Esophagus squamous epithelium (tissue), 4 donors: ENCODE data around the gene KIF6.

Experiments used
- CTCF ChIP-seq, 6 experiments: fragments of 450-650 bp in 4 of 6; fragments of 200-600 bp in 2 of 6; sonication (generic) in 2 of 6; IDR thresholded peaks; one replicate each; pipeline ENCODE4 v1.5.1; 2016 to 2019; ENCODE audit warnings: antibody characterized with exemption in 6 of 6, mild to moderate bottlenecking in 4 of 6, moderate library complexity in 4 of 6
- POLR2A ChIP-seq, 4 donors: fragments of 450-650 bp; IDR thresholded peaks; one replicate each; pipeline ENCODE4 v1.6.1; 2017; ENCODE audit warnings: antibody characterized with exemption in 4 of 4, mild to moderate bottlenecking in 4 of 4, moderate library complexity in 3 of 4

GRCh38 chr6:39685938-39686337 lies 39.3 kb downstream of the KIF6 start:
- no peak for TF ChIP-seq POLR2A (IDR thresholded peaks at IDR 0.05)
- no peak for TF ChIP-seq CTCF (IDR thresholded peaks at IDR 0.05)
